SK-N-SH (cell line): ENCODE measurements around the gene SUPT4H1. TPM values are rescaled to one million over a fixed set of nuclear protein-coding genes. Genes with fewer than 3 reads are reported as not detected.

Experiments used
- CTCF ChIA-PET: fragments of 300-600, 350-600 bp; formaldehyde crosslinking; extraction: SDS; loops from one replicate; lab custom pipeline; 2021; lab: Yijun Ruan, JAX
- POLR2A ChIA-PET: fragments of 350-600 bp; sonication (Branson Sonifier 250); formaldehyde crosslinking; extraction: SDS; loops from one replicate; lab custom pipeline; 2020; ENCODE audit warnings: antibody characterized with exemption, inconsistent platforms; lab: Yijun Ruan, JAX
- DNase-seq: peaks from one replicate; pipeline ENCODE4 v3.0.0; 2012
- H2AFZ ChIP-seq: fragments of 200-600 bp; sonication (generic); 2 replicates; pipeline ENCODE4 v1.8.1; 2016; ENCODE audit warnings: antibody characterized with exemption, mild to moderate bottlenecking, low read depth
- H3F3A ChIP-seq: fragments of 200-600 bp; sonication (generic); replicated peaks from 2 replicates; pipeline ENCODE3; 2016; ENCODE audit warnings: antibody characterized with exemption, mild to moderate bottlenecking; ENCODE audit not compliant: insufficient read depth
- H3K27ac ChIP-seq, 2 experiments: fragments of 200-500 bp in 1 of 2; fragments of 200-600 bp in 1 of 2; sonication (Bioruptor generic) in 1 of 2; sonication (generic), shearing (Covaris generic) in 1 of 2; 2 replicates each; pipeline versions ENCODE4 v1.5.1 to v1.6.1; 2014 to 2016; ENCODE audit warnings: low read depth in 2 of 2, inconsistent platforms in 1 of 2, low read length in 1 of 2, mild to moderate bottlenecking in 1 of 2, mixed read lengths in 1 of 2
- H3K27me3 ChIP-seq: fragments of 200-600 bp; sonication (generic), shearing (Covaris generic); 2 replicates; pipeline ENCODE4 v1.6.1; 2016; ENCODE audit warnings: mixed run types; ENCODE audit not compliant: insufficient read depth
- H3K36me3 ChIP-seq, 2 experiments: fragments of 200-500 bp in 1 of 2; fragments of 200-600 bp in 1 of 2; sonication (Bioruptor generic) in 1 of 2; sonication (generic) in 1 of 2; replicated peaks in 1 of 2; 2 replicates each; pipeline versions ENCODE3 to v1.5.1; 2014 to 2016; ENCODE audit warnings: low read length in 1 of 2, mild to moderate bottlenecking in 1 of 2; ENCODE audit not compliant: insufficient read depth in 2 of 2, control insufficient read depth in 1 of 2
- H3K4me1 ChIP-seq, 2 experiments: fragments of 200-500 bp in 1 of 2; fragments of 200-600 bp in 1 of 2; sonication (Bioruptor generic) in 1 of 2; sonication (generic), shearing (Covaris generic) in 1 of 2; 2 replicates each; pipeline versions ENCODE4 v1.5.1 to v1.6.1; 2014 to 2016; ENCODE audit warnings: low read depth in 1 of 2, low read length in 1 of 2, mixed run types in 1 of 2; ENCODE audit not compliant: insufficient read depth in 2 of 2, control insufficient read depth in 1 of 2
- H3K4me2 ChIP-seq: fragments of 200-600 bp; sonication (generic), shearing (Covaris generic); 2 replicates; pipeline ENCODE4 v1.6.1; 2017; ENCODE audit warnings: mixed run types
- H3K4me3 ChIP-seq, 2 experiments: fragments of 200-500 bp in 1 of 2; fragments of 200-600 bp in 1 of 2; sonication (Bioruptor generic) in 1 of 2; sonication (generic), shearing (Covaris generic) in 1 of 2; 2 replicates each; pipeline versions ENCODE4 v1.5.1 to v1.8.1; 2014 to 2016; ENCODE audit warnings: low read depth in 2 of 2, inconsistent platforms in 1 of 2, low read length in 1 of 2, mild to moderate bottlenecking in 1 of 2, mixed read lengths in 1 of 2, moderate library complexity in 1 of 2
- H3K79me2 ChIP-seq: fragments of 200-600 bp; sonication (generic); 2 replicates; pipeline ENCODE4 v1.8.1; 2017; ENCODE audit warnings: mild to moderate bottlenecking; ENCODE audit not compliant: insufficient read depth
- H3K9ac ChIP-seq: fragments of 200-600 bp; sonication (generic); 2 replicates; pipeline ENCODE4 v1.6.1; 2017; ENCODE audit warnings: mixed run types
- H3K9me2 ChIP-seq: fragments of 200-600 bp; sonication (generic); 2 replicates; pipeline ENCODE4 v1.6.1; 2017; ENCODE audit warnings: mixed run types
- H3K9me3 ChIP-seq: fragments of 200-600 bp; sonication (generic); 2 replicates; pipeline ENCODE4 v1.6.1; 2017; ENCODE audit warnings: mixed run types, mild to moderate bottlenecking, moderate library complexity
- H4K20me1 ChIP-seq: fragments of 200-600 bp; sonication (generic); 2 replicates; pipeline ENCODE4 v1.6.1; 2017; ENCODE audit warnings: mild to moderate bottlenecking, mixed run types; ENCODE audit not compliant: insufficient read depth
- ELF1 ChIP-seq: IDR thresholded peaks from 2 replicates; pipeline ENCODE4 v1.4.0; 2012
- EP300 ChIP-seq, 2 experiments: IDR thresholded peaks; 2 replicates each; pipeline versions ENCODE4 v1.4.0 to v1.6.1; 2012; ENCODE audit warnings: borderline replicate concordance in 1 of 2, low read depth in 1 of 2, low read length in 1 of 2
- EZH2phosphoT487 ChIP-seq: fragments of 200-600 bp; sonication (generic); IDR thresholded peaks from 2 replicates; pipeline ENCODE4 v1.6.1; 2017; ENCODE audit warnings: low read depth, mixed run types, mild to moderate bottlenecking, antibody characterized with exemption, moderate library complexity, borderline replicate concordance
- FOXJ3 ChIP-seq: sonication (generic); formaldehyde crosslinking; IDR thresholded peaks from 2 replicates; pipeline ENCODE4 v1.5.1; 2020; ENCODE audit warnings: mild to moderate bottlenecking, missing genetic modification reagents
- GABPA ChIP-seq: IDR thresholded peaks from 2 replicates; pipeline ENCODE4 v1.4.0; 2012; ENCODE audit warnings: low read depth, mild to moderate bottlenecking
- GATA2 ChIP-seq: sonication (generic); formaldehyde crosslinking; IDR thresholded peaks from 2 replicates; pipeline ENCODE4 v1.5.0; 2020; ENCODE audit warnings: mild to moderate bottlenecking, missing genetic modification reagents
- MEF2A ChIP-seq: IDR thresholded peaks from 2 replicates; pipeline ENCODE4 v1.4.0; 2012; ENCODE audit warnings: low read depth, borderline replicate concordance
- MXI1 ChIP-seq: IDR thresholded peaks from 2 replicates; pipeline ENCODE4 v1.6.1; 2012; ENCODE audit warnings: mild to moderate bottlenecking, low read depth, low read length, improper control_type of control experiment
- NFIC ChIP-seq: IDR thresholded peaks from 2 replicates; pipeline ENCODE4 v1.4.0; 2012; ENCODE audit warnings: borderline replicate concordance
- NRF1 ChIP-seq: IDR thresholded peaks from 2 replicates; pipeline ENCODE4 v1.6.1; 2012; ENCODE audit warnings: low read depth, mild to moderate bottlenecking, low read length
- POLR2AphosphoS5 ChIP-seq: IDR thresholded peaks from 2 replicates; pipeline ENCODE4 v1.6.1; 2012; ENCODE audit warnings: low read depth, low read length
- RCOR1 ChIP-seq: fragments of 150-350 bp; IDR thresholded peaks from 2 replicates; pipeline ENCODE4 v1.6.1; 2017; ENCODE audit warnings: antibody characterized with exemption, low read length
- RFX5 ChIP-seq: IDR thresholded peaks from 2 replicates; pipeline ENCODE4 v1.6.1; 2012; ENCODE audit warnings: mild to moderate bottlenecking, improper control_type of control experiment, low read length
- RXRA ChIP-seq: IDR thresholded peaks from 2 replicates; pipeline ENCODE4 v1.4.0; 2012; ENCODE audit warnings: low read depth, mild to moderate bottlenecking, borderline replicate concordance
- TAF1 ChIP-seq: IDR thresholded peaks from 2 replicates; pipeline ENCODE4 v1.6.1; 2012; ENCODE audit warnings: low read depth, mild to moderate bottlenecking, low read length, moderate library complexity, borderline replicate concordance
- YY1 ChIP-seq: IDR thresholded peaks from 2 replicates; pipeline ENCODE4 v1.4.0; 2012; ENCODE audit warnings: low read depth, mild to moderate bottlenecking
- polyA plus RNA-seq, 3 experiments: library from polyadenylated mRNA; depleted of rRNA; stranded (reverse); fragments of >200 nt; gene quantifications; 2 replicates each; pipeline ENCODE4 v1.2.3, GENCODE V29; 2012
- TF ChIP-seq, protein P1 (sequence below): fragments of 150-350 bp; IDR thresholded peaks from 2 replicates; pipeline ENCODE4 v1.6.1; 2017; ENCODE audit warnings: antibody characterized with exemption, low read length, low read depth, borderline replicate concordance
- TF ChIP-seq, protein P2 (sequence below): IDR thresholded peaks from 2 replicates; pipeline ENCODE4; 2012
- TF ChIP-seq, protein P3 (sequence below): fragments of 200-600 bp; sonication (generic); IDR thresholded peaks from 2 replicates; pipeline ENCODE4 v1.6.1; 2017; ENCODE audit warnings: antibody characterized with exemption, mild to moderate bottlenecking, moderate library complexity
- TF ChIP-seq, protein P4 (sequence below): IDR thresholded peaks from 2 replicates; pipeline ENCODE4 v1.4.0; 2012; ENCODE audit warnings: low read depth, borderline replicate concordance

The SUPT4H1 gene
- polyA plus RNA-seq, 1 of the 3 experiments (the other 2 are of a cell fraction), result 165 TPM

DNA sequence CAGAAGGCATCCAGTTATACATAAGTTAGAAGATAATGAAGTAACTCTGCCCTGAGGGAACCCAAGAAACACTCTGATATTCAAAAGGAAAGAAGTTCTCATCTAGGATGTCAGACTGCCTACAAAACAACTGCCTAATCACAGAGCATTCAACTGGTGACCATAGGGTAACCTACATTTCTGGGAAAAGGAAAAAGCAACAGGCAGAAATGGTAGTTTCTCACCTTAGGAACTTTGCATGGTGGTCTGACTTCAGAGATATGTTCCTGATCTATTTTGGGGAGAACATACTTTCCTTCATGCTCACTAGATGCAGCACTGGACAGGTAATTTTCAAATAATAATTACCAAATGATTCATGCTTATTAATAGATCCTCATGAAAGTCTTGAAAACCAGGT is 48.8 kb upstream of the SUPT4H1 start:
- CTCF ChIA-PET, result interaction anchor here (0.9 to 1.2 kb wide), 3 partner anchors 15 to 46 kb away, joined by 3 to 5 read pairs (median 3); no protein-coding TSS in a partner anchor
- no peak for DNase-seq
- Histone ChIP-seq H3K9me2 (no peaks in the 10 kb centered on the region), H4K20me1 (no peaks in the 10 kb centered on the region), H3K4me2 (no peak overlapping the region), H3K36me3 (no peaks in the 10 kb centered on the region), H3K4me1 (no peaks in the 10 kb centered on the region), H3K27me3 (peaks cover 32% of the 10 kb centered on the region), H3K4me3 (no peak overlapping the region), H3K79me2 (no peaks in the 10 kb centered on the region), H2AFZ (no peak overlapping the region), H3K9ac (no peak overlapping the region), H3K9me3 (no peaks in the 10 kb centered on the region), H3F3A (no peaks in the 10 kb centered on the region), H3K27ac (no peak overlapping the region)
- TF ChIP-seq, protein P1, sequence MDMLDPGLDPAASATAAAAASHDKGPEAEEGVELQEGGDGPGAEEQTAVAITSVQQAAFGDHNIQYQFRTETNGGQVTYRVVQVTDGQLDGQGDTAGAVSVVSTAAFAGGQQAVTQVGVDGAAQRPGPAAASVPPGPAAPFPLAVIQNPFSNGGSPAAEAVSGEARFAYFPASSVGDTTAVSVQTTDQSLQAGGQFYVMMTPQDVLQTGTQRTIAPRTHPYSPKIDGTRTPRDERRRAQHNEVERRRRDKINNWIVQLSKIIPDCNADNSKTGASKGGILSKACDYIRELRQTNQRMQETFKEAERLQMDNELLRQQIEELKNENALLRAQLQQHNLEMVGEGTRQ, result no peak
- TF ChIP-seq, protein P2, sequence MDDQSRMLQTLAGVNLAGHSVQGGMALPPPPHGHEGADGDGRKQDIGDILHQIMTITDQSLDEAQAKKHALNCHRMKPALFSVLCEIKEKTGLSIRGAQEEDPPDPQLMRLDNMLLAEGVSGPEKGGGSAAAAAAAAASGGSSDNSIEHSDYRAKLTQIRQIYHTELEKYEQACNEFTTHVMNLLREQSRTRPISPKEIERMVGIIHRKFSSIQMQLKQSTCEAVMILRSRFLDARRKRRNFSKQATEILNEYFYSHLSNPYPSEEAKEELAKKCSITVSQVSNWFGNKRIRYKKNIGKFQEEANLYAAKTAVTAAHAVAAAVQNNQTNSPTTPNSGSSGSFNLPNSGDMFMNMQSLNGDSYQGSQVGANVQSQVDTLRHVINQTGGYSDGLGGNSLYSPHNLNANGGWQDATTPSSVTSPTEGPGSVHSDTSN, result no peak
- TF ChIP-seq YY1 (no peak), RCOR1 (no peak), MEF2A (no peak), RXRA (no peak), NFIC (no peak), GATA2 (no peak), RFX5 (no peak), ELF1 (no peak), NRF1 (no peak), EP300 (IDR thresholded peaks at IDR 0.05; ENCODE audit: borderline replicate concordance in 1 of 2, low read depth in 1 of 2, low read length in 1 of 2) (no peak), MXI1 (no peak), FOXJ3 (CRISPR knock-in tag) (no peak), EZH2phosphoT487 (no peak), TAF1 (no peak), GABPA (no peak), POLR2AphosphoS5 (no peak)
- TF ChIP-seq, protein P3, sequence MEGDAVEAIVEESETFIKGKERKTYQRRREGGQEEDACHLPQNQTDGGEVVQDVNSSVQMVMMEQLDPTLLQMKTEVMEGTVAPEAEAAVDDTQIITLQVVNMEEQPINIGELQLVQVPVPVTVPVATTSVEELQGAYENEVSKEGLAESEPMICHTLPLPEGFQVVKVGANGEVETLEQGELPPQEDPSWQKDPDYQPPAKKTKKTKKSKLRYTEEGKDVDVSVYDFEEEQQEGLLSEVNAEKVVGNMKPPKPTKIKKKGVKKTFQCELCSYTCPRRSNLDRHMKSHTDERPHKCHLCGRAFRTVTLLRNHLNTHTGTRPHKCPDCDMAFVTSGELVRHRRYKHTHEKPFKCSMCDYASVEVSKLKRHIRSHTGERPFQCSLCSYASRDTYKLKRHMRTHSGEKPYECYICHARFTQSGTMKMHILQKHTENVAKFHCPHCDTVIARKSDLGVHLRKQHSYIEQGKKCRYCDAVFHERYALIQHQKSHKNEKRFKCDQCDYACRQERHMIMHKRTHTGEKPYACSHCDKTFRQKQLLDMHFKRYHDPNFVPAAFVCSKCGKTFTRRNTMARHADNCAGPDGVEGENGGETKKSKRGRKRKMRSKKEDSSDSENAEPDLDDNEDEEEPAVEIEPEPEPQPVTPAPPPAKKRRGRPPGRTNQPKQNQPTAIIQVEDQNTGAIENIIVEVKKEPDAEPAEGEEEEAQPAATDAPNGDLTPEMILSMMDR, result no peak
- TF ChIP-seq, protein P4, sequence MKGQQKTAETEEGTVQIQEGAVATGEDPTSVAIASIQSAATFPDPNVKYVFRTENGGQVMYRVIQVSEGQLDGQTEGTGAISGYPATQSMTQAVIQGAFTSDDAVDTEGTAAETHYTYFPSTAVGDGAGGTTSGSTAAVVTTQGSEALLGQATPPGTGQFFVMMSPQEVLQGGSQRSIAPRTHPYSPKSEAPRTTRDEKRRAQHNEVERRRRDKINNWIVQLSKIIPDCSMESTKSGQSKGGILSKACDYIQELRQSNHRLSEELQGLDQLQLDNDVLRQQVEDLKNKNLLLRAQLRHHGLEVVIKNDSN, result no peak
- POLR2A ChIA-PET, result no interaction called here
